Stimulated activated CD4-positive, alpha-beta T cell treated with anti-CD3 and anti-CD28 coated beads, Interleukin-12 subunit alpha, Interleukin-12 subunit beta, amount 100 ng/mL, for 4 hours (primary cell): Measurements from ENCODE around the gene SCP2D1.
"Not testable (repeated sequence)": the region's sequence is repeated elsewhere in the genome, so short reads cannot be mapped to it uniquely, and the experiment has no call there.

Experiments used
- DNase-seq: peaks from one replicate; pipeline ENCODE4 v3.0.0-alpha.2; 2020

Gene SCP2D1

GRCh38 chr20:18813483-18813882, at the start of gene SCP2D1:
Gene SCP2D1 (plus strand): TSS chr20:18813783. CDS start chr20:18813816, 33 bp downstream.
- DNase-seq: no peak

- DNase-seq: no peak
Observed at GRCh38 chr20:18767676-18768075, 45.9 kb upstream of the SCP2D1 start.

GRCh38 chr20:18773566-18773965, 40.0 kb upstream of the SCP2D1 start:
- no peak for DNase-seq

DNA sequence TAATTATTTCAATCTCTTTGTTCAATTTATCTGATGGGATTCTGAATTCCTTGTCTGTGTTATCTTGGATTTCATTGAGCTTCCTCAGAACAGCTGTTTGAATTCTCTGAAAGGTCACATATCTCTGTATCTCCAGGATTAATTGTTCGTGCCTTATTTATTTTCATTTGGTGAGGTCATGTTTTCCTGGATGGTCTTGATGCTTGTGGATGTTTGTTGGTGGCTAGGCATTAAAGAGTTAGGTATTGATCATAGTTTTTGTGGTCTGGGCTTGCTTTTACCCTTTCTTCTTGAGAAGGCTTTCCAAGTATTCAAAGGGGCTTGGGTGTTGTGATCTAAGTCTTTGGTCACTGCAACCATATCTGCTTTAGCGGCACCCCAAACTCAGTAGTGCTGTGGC, 39.4 kb upstream of the SCP2D1 start:
- DNase-seq: no peak

GRCh38 chr20:18775633-18776032, 38.0 kb upstream of the SCP2D1 start:
- DNase-seq: no peak

DNA sequence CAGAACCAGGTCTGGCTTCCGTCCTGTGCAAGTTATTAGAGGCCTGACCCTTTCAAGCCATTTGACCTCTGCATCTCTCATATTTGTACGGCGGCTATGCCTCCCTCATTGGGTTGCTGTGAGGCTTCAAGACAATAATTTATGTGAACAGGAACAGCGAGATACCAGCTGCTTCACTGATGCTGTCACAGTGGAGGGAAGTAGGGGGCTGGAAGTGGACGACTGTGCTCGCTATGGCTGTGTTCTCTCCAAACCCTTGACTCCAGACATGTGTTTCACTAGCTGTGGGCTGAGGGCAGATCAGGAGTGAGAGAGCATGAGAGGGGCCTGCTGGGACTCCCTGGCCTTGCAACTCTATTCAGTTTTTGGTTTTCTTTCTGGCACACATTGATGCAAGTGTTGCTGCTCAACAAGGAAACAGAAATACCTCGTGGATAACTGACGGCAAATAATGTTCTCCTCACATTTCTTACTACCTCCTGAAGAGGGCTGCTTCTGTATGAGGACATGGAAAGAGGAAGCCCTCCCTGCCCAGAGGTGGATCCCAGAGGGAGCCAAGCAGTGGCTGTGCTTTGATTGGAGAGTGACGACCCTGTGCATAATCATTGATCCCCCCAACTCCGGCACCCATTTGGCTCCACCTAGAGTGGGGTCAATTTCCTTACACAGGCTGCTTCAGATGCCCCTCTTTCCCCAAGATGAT, 34.7 kb upstream of the SCP2D1 start:
- DNase-seq: no peak

DNA sequence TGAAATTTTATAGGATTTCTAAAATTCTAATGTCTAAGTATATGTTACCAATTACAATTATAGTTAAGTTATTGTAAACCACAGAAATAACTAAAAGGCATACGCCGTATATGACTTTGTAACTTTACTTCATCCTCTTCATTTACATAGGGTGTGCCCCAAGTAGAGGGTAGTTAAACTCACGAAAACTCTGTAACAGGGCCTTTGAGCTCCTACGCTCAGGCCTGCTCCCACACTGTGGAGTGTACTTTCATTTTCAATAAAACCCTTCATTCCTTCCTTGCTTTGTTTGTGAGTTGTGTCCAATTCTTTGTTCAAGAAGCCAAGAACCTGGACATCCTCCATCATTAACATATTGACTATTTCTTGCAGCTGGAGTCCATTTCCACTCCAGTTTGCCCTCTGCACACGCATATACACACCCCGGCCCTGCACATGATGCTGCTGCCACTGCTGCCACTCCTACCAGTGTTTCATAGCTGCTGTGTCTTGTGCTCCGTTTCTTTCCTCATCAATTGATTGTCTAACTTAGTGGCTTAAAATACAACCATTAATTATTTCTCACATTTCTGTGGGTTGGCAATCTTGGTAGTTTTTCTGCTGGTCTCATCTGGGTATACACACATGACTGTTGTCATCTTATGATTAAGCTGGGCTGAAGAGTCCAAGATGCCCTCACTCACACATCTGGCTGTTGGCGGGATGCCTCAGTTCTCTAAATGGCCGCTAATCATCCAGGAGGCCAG, 33.0 kb upstream of the SCP2D1 start:
- no peak for DNase-seq

DNA sequence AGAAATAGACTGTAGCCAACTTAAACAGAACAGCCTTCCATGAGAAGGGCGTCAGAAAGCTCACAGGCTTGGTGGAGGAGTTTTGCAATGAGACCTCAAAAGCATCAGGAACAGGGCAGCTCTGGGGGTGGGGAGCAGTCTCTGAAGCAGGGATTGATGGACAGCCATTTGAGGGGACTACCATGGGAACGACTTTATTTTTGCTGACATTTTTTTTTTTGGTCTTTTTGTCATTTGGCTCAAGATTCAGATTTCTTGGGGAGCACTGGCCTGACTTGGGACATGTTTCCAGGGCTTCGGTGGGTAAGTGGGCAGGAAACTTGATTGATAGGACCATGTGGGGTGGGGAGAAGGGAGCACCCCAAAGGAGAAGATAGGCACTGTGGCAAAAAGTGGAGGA, 32.1 kb upstream of the SCP2D1 start:
- no peak for DNase-seq

GRCh38 chr20:18783385-18783959, 30.1 kb upstream of the SCP2D1 start:
- DNase-seq: no peak

GRCh38 chr20:18787046-18787445, 26.5 kb upstream of the SCP2D1 start:
- not testable (repeated sequence) for DNase-seq

DNA sequence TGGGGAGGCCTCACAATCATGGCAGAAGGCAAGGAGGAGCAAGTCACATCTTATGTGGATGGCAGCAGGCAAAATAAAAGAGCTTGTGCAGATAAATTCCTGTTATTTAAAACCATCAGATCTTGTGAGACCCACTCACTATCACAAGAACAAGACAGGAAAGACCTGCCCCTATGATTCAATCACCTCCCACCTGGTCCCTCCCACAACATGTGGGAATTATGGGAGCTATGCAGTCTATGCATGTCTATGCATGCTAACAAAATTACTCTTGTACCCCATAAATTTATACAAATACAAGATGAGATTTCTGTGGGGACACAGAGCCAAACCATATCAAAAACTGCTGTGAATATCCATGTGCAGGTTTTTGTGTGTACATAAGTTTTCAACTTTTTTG, 25.6 kb upstream of the SCP2D1 start:
- no peak for DNase-seq

DNA sequence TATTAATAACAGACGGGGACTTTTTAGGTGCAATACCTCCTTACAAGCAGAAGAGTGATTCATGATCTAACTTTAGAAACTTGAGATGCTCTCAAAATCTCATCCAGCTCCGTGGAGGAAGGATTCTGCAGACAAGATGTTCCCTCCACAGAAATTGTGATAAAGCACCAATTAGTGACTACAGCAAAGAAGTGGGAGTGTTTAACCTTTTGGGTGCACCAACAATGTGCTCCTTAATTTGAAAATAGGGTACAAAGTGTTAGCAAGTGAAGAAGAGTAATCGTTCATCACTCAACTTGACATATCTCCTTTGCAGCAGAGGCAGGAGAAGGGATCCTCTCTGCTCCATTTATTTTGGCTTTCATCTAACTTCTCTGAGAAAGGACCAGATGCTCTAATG, 22.8 kb upstream of the SCP2D1 start:
- DNase-seq: no peak

- peak; percentile 70 for DNase-seq
Observed at GRCh38 chr20:18793625-18794427, 19.8 kb upstream of the SCP2D1 start.

GRCh38 chr20:18794428-18794787, 19.2 kb upstream of the SCP2D1 start:
- DNase-seq: no peak

- no peak for DNase-seq
Observed at GRCh38 chr20:18795366-18795765, 18.2 kb upstream of the SCP2D1 start.

DNA sequence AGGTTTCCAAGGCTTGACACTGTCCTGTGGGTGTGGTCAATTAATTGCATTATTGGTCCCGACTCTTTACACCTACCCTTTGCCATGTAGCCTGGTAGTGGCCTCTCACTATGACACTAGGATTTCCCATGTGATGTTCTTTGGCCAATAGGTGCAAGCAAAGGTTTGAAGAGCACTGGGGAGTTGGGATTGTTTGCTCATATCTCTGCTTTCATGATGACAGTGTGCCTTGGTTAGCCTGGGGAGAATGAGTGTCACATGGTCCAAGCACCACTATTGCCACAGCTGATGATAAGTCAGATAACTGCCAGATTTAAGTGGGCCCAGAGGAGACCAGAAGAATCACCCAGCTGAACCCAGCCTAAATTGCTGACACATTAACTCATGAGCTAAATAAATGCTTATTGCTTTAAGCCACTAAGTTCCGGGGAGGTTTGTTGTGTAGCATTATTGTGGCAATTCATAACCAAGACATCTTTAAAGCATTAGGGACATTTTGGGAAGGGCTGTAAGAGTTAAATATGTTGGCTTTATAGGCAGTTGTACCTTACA, 17.2 kb upstream of the SCP2D1 start:
- DNase-seq: no peak

DNA sequence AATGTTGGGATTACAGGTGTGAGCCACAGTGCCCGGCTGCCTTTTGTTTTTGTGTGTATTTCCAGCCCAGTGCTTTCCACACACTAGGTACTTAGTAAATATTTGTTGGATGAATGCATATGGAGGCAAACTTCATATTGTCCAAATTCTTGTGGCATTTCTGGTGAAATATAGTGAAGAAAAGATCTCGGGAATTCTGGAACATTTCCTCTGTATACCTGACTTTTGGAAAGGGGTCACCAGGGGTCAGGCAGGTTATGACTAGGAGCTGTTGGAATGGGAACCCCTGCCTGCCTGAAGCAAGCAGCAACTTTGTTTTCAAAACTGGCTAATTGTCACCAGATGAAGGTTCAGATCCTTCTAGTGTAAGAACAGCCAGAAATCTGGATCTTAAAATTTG, 12.1 kb upstream of the SCP2D1 start:
- DNase-seq: no peak

GRCh38 chr20:18802012-18802634, 11.5 kb upstream of the SCP2D1 start:
- no peak for DNase-seq

GRCh38 chr20:18805881-18806280, 7.7 kb upstream of the SCP2D1 start:
- DNase-seq: no peak

DNA sequence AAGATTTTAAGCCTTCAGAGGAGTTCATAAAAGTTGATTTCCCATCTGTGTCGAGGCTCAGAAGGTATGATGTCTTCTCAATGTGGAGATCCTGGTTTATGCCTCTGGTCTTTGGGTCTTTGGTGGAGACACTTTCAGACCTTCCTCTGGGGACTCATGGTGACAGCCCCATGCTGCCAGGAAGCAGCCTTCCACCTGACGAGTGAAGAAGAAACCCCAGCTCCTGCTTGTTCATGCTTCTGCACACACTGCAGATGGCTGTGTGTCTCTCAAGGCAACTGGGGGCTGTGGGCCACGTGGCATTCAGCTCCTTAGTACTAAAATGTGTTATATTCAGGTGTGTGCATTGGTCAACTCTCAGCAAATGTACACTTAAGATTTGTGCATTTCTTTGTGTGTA, 4.9 kb upstream of the SCP2D1 start:
- no peak for DNase-seq

- DNase-seq: no peak
Observed at GRCh38 chr20:18811186-18811585, 2.4 kb upstream of the SCP2D1 start.

DNA sequence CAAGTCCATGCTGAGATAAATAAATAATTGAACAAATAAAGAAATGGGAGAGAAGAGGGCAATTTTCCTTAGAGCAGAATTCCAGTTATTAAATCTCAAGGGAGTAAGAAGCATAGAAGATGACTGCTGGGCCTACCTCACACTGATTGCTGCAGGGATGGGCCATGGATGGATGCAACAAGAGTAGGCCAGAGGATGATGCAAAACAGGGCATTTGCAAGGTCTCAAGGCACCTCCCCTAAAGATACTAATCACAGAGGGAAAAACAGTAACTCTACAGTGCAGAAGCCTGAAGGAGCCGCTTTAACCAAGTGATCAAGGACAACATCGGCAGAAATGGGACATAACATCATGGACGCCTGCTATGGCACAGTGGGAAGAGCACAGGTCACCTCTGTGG, 1.7 kb upstream of the SCP2D1 start:
- DNase-seq: no peak
